Vagina (tissue), 2 donors: ENCODE data around the gene LRSAM1. TPM values are rescaled to one million over a fixed set of nuclear protein-coding genes. Genes with fewer than 3 reads are reported as not detected.

Experiments used
- DNase-seq, 2 donors: peaks; one replicate each; pipeline ENCODE4 v3.0.0-alpha.2; 2017; ENCODE audit errors: extremely low spot score in 2 of 2
- H3K27ac ChIP-seq: fragments of 200-600 bp; sonication (generic); one replicate; pipeline ENCODE4 v1.5.1; 2019
- H3K27me3 ChIP-seq: fragments of 200-600 bp; sonication (generic); one replicate; pipeline ENCODE4 v1.5.1; 2019
- H3K36me3 ChIP-seq, 2 donors: fragments of 200-600 bp; sonication (generic); one replicate each; pipeline ENCODE4 v1.5.1; 2017 to 2019
- H3K4me1 ChIP-seq: fragments of 200-600 bp; sonication (generic); one replicate; pipeline ENCODE4 v1.5.1; 2019
- H3K4me3 ChIP-seq, 2 donors: fragments of 200-600 bp; sonication (generic); 1 replicate in 1 of 2; 2 replicates in 1 of 2; pipeline ENCODE4 v1.5.1; 2016 to 2019
- H3K9me3 ChIP-seq: fragments of 200-600 bp; sonication (generic); one replicate; pipeline ENCODE4 v1.5.1; 2019
- CTCF ChIP-seq, 3 experiments: fragments of 450-650 bp in 2 of 3; fragments of 200-600 bp in 1 of 3; sonication (generic) in 1 of 3; IDR thresholded peaks; one replicate each; pipeline ENCODE4 v1.5.1; 2017 to 2019; ENCODE audit warnings: antibody characterized with exemption in 3 of 3, mild to moderate bottlenecking in 2 of 3, moderate library complexity in 2 of 3
- POLR2A ChIP-seq, 2 donors: fragments of 450-650 bp; IDR thresholded peaks; one replicate each; pipeline ENCODE4 v1.6.1; 2017; ENCODE audit warnings: antibody characterized with exemption in 2 of 2, mild to moderate bottlenecking in 2 of 2, moderate library complexity in 2 of 2
- POLR2AphosphoS5 ChIP-seq, 2 donors: sonication (generic); formaldehyde crosslinking; IDR thresholded peaks; one replicate each; pipeline ENCODE4 v1.9.0; 2017; ENCODE audit warnings: antibody characterized with exemption in 2 of 2, mild to moderate bottlenecking in 2 of 2, low read depth in 1 of 2; ENCODE audit not compliant: insufficient read depth in 1 of 2
- intact Hi-C: fragments of 100-400 bp; cut with DNase I; formaldehyde crosslinking; loops from one replicate; pipeline ENCODE4 v1.15.1; 2023
- total RNA-seq: library from RNA; depleted of rRNA; stranded (reverse); fragments of >200 nt; gene quantifications from one replicate; pipeline ENCODE4 v1.2.3, GENCODE V29; 2016

LRSAM1 gene
- total RNA-seq, 1 donor from 2014 or later, result 30.0 TPM

- Histone ChIP-seq H3K4me1 (peaks cover 26% of the 10 kb centered on the region), H3K4me3 (no peak overlapping the region), H3K36me3 (peaks cover 9 to 48% of the 10 kb centered on the region in 2 donors), H3K9me3 (no peaks in the 10 kb centered on the region), H3K27ac (no peak overlapping the region), H3K27me3 (no peaks in the 10 kb centered on the region)
- no peak for DNase-seq
- intact Hi-C loops, result no loop called here
- TF ChIP-seq POLR2AphosphoS5 (IDR thresholded peaks at IDR 0.05; ENCODE audit: insufficient read depth in 1 of 2, low read depth in 1 of 2) (no peak), CTCF (IDR thresholded peaks at IDR 0.05) (no peak), POLR2A (IDR thresholded peaks at IDR 0.05) (no peak)
Observed at GRCh38 chr9:127527560-127528268, 76.4 kb downstream of the LRSAM1 start.

GRCh38 chr9:127528422-127529251 is 77.3 kb downstream of the LRSAM1 start:
- TF ChIP-seq POLR2AphosphoS5 (IDR thresholded peaks at IDR 0.05; ENCODE audit: insufficient read depth in 1 of 2, low read depth in 1 of 2), result no peak
- no peak for DNase-seq
- H3K9me3 ChIP-seq, result no peaks in the 10 kb centered on the region

GRCh38 chr9:127529671-127530070 is 78.4 kb downstream of the LRSAM1 start:
- peak overlapping the region; percentile 54 for H3K27ac ChIP-seq
- H3K4me1 ChIP-seq, result peaks cover 33% of the 10 kb centered on the region
- intact Hi-C loops, result no loop called here

More at GRCh38 chr9:127528422-127529251, 77.3 kb downstream of the LRSAM1 start:
- peak overlapping the region; percentile 54 for H3K27ac ChIP-seq
- H3K27me3 ChIP-seq, result no peaks in the 10 kb centered on the region
- H3K4me1 ChIP-seq, result peaks cover 24% of the 10 kb centered on the region
- peaks cover 6 to 43% of the 10 kb centered on the region in 2 donors for H3K36me3 ChIP-seq
- intact Hi-C loops, result no loop called here
- H3K4me3 ChIP-seq, result no peak overlapping the region

DNA sequence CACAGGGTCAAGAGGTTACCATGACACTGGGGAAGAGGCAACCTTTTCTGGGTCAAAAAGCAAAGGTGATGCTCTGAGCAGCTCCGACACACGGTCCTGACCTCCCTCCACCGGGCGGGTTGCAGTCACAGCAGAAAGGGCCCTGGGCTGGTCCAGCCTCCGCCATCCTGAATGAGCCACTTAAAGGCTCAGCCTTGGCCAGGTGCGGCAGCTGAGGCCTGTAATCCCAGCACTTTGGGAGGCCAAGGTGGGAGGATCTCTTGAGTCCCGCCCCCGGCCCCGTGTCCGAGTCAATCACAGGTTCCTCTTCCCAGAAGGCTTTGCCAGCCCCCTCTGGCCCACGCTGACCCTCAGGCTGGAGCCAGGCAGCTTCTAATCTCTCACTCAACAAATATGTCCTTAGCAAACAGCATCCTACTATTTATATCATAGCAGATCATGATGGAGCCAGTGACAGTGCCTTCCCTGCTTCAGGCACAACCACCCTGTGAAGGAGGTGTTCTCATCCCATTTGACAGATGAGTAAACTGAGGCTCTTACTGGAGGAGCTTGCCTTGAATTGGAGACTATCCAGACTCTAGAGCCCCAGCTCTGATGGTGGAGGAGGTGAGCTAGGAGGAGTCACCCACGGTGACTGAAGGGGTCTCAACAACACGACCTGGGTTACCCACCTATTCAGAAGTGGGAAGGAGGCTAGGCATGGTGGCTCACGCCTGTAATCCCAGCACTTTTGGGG is 79.1 kb downstream of the LRSAM1 start:
- H3K36me3 ChIP-seq, result peaks cover 0 to 26% of the 10 kb centered on the region in 2 donors

More at GRCh38 chr9:127529671-127530070, 78.4 kb downstream of the LRSAM1 start:
- no peak for TF ChIP-seq POLR2AphosphoS5 (IDR thresholded peaks at IDR 0.05; ENCODE audit: insufficient read depth in 1 of 2, low read depth in 1 of 2)
- TF ChIP-seq POLR2A (IDR thresholded peaks at IDR 0.05), result no peak
- TF ChIP-seq CTCF (IDR thresholded peaks at IDR 0.05), result no peak
- no peak for DNase-seq
- no peaks in the 10 kb centered on the region for H3K27me3 ChIP-seq
- no peak overlapping the region for H3K4me3 ChIP-seq
- no peaks in the 10 kb centered on the region for H3K9me3 ChIP-seq
- peaks cover 2 to 33% of the 10 kb centered on the region in 2 donors for H3K36me3 ChIP-seq

More for the DNA sequence above, 79.1 kb downstream of the LRSAM1 start:
- Histone ChIP-seq H3K27me3 (no peaks in the 10 kb centered on the region), H3K4me1 (peaks cover 40% of the 10 kb centered on the region), H3K9me3 (no peaks in the 10 kb centered on the region), H3K27ac (no peak overlapping the region), H3K4me3 (no peak overlapping the region)
- DNase-seq, result no peak
- intact Hi-C loops, result no loop called here
- TF ChIP-seq POLR2A (IDR thresholded peaks at IDR 0.05), result no peak
- no peak for TF ChIP-seq CTCF (IDR thresholded peaks at IDR 0.05)
- no peak for TF ChIP-seq POLR2AphosphoS5 (IDR thresholded peaks at IDR 0.05; ENCODE audit: insufficient read depth in 1 of 2, low read depth in 1 of 2)
